Measurements from ENCODE around the gene PRUNE2. TPM values are rescaled to one million over a fixed set of nuclear protein-coding genes. Genes with fewer than 3 reads are reported as not detected.

The PRUNE2 gene
- total and polyA plus RNA-seq, 2 of the 13 experiments (the other 11 are each of a cell fraction or from before 2014, with no cell fraction given), result 0.02 TPM; not detected in 1

DNA sequence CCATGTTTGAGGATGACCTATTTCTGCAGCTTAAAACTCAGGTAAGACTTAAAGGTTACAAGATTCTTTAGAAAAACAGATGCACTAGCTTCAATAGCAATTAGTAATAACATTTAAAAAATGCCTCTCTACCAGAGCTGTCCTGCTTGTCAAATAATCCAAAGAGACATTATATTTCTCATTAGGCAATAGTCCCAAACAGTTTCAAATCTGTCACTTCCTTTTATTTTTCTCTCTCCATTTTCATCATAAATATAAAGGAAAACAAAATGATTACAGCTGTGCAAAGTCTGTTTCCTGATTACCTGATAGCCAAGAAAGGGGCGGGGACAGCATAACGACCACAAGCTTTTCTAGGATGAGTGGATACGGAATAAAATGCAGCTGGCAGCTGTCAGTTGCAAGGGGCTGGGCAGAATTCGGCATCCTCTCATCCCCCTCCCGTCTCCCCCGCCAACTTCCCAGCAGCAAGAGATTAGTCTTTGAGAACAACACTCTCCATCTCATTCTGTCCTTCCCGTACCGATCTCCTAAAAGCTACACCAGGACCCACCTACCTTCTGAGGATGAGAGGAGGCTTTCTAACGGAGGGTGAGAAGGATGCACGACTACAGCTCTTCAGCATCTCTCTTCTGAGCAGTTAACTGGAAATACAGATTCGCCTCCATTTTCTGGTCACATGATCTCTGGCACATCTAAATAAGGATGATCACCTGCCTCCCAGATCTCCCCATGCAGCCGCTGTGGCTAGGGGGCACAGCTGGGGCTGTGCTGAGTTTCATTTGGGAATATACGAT is 214.2 kb downstream of the PRUNE2 start:
- DNase-seq (ENCODE audit: low spot score) (no peak), FAIRE-seq (no peak), ATAC-seq (no peak)
- peaks cover 0 to 8% of the 10 kb centered on the region in 2 experiments; a peak in 1 of 5 replicates for H3K27me3 ChIP-seq (ENCODE audit: control insufficient read depth in 1 of 2, insufficient read depth in 2 of 2, low read length in 2 of 2)
- ChIA-PET CTCF (ENCODE audit: low intra/inter-chr PET ratio, low total read pairs) (no interaction called here), POLR2A (no interaction called here)
- H4K20me1 ChIP-seq (ENCODE audit: insufficient read depth, low read length), result no peaks in the 10 kb centered on the region
- H3K9me3 ChIP-seq (ENCODE audit: low read length), result no peaks in the 10 kb centered on the region
- H3K79me2 ChIP-seq (ENCODE audit: insufficient read depth, low read length), result no peaks in the 10 kb centered on the region
- under 1% methylated on average over 13 of the region's 13 CpGs for WGBS (ENCODE audit: low lambda C conversion rate)
- in situ Hi-C loops (cut with HindIII; ENCODE audit: extremely low pct_ligation_motif_present, low pct_unique_long_range_greater_than_20kb), result no loop called here
- no peak overlapping the region for H3K4me3 ChIP-seq (replicated peaks in 1 of 3; ENCODE audit: insufficient read depth in 1 of 3, low read depth in 2 of 3, low read length in 3 of 3)
- intact Hi-C loops (cut with micrococcal nuclease; ENCODE audit: unreplicated experiment), result no loop called here
- H3K36me3 ChIP-seq (replicated peaks in 1 of 2; ENCODE audit: control insufficient read depth in 1 of 2, insufficient read depth in 2 of 2, low read length in 2 of 2), result no peaks in the 10 kb centered on the region
- H3K9ac ChIP-seq (ENCODE audit: insufficient read depth, low read depth, low read length), result no peak overlapping the region
- H3K4me2 ChIP-seq (ENCODE audit: low read depth, low read length), result no peak overlapping the region
- BruUV-seq (replicated peaks), result no TSS peak
- no peak overlapping the region for H3K27ac ChIP-seq (ENCODE audit: extremely low read length, insufficient read depth, low read length)
- H3K4me1 ChIP-seq (ENCODE audit: insufficient read depth, low read length), result peaks cover 31% of the 10 kb centered on the region
- no peak overlapping the region for H2AFZ ChIP-seq (ENCODE audit: low read length)
- TF ChIP-seq, protein P1, sequence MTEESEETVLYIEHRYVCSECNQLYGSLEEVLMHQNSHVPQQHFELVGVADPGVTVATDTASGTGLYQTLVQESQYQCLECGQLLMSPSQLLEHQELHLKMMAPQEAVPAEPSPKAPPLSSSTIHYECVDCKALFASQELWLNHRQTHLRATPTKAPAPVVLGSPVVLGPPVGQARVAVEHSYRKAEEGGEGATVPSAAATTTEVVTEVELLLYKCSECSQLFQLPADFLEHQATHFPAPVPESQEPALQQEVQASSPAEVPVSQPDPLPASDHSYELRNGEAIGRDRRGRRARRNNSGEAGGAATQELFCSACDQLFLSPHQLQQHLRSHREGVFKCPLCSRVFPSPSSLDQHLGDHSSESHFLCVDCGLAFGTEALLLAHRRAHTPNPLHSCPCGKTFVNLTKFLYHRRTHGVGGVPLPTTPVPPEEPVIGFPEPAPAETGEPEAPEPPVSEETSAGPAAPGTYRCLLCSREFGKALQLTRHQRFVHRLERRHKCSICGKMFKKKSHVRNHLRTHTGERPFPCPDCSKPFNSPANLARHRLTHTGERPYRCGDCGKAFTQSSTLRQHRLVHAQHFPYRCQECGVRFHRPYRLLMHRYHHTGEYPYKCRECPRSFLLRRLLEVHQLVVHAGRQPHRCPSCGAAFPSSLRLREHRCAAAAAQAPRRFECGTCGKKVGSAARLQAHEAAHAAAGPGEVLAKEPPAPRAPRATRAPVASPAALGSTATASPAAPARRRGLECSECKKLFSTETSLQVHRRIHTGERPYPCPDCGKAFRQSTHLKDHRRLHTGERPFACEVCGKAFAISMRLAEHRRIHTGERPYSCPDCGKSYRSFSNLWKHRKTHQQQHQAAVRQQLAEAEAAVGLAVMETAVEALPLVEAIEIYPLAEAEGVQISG (CRISPR knock-in tag; IDR thresholded peaks at IDR 0.05), result no peak
- TF ChIP-seq MAFK (conservative IDR thresholded peaks at IDR 0.05 in 1 of 2, IDR thresholded peaks at IDR 0.05 in 1 of 2; ENCODE audit: low read length in 2 of 2), result no peak
- TF ChIP-seq, protein P2, sequence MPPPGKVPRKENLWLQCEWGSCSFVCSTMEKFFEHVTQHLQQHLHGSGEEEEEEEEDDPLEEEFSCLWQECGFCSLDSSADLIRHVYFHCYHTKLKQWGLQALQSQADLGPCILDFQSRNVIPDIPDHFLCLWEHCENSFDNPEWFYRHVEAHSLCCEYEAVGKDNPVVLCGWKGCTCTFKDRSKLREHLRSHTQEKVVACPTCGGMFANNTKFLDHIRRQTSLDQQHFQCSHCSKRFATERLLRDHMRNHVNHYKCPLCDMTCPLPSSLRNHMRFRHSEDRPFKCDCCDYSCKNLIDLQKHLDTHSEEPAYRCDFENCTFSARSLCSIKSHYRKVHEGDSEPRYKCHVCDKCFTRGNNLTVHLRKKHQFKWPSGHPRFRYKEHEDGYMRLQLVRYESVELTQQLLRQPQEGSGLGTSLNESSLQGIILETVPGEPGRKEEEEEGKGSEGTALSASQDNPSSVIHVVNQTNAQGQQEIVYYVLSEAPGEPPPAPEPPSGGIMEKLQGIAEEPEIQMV (CRISPR knock-in tag; IDR thresholded peaks at IDR 0.05; ENCODE audit: low read depth), result no peak
- TF ChIP-seq, protein P3, sequence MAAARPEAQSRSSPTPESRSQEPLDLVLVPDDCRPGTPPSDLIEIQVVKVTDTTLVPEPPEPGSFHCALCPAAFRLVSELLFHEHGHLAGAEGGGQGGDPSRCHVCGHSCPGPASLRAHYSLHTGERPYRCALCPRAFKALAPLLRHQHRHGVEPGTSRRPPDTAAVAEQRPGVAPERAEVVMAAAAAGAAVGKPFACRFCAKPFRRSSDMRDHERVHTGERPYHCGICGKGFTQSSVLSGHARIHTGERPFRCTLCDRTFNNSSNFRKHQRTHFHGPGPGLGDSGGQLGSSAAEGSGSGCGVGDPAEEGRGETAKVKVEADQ (CRISPR knock-in tag; IDR thresholded peaks at IDR 0.05; ENCODE audit: borderline replicate concordance), result no peak
- TF ChIP-seq, protein P4, sequence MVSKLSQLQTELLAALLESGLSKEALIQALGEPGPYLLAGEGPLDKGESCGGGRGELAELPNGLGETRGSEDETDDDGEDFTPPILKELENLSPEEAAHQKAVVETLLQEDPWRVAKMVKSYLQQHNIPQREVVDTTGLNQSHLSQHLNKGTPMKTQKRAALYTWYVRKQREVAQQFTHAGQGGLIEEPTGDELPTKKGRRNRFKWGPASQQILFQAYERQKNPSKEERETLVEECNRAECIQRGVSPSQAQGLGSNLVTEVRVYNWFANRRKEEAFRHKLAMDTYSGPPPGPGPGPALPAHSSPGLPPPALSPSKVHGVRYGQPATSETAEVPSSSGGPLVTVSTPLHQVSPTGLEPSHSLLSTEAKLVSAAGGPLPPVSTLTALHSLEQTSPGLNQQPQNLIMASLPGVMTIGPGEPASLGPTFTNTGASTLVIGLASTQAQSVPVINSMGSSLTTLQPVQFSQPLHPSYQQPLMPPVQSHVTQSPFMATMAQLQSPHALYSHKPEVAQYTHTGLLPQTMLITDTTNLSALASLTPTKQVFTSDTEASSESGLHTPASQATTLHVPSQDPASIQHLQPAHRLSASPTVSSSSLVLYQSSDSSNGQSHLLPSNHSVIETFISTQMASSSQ (IDR thresholded peaks at IDR 0.05; ENCODE audit: low read depth), result no peak
- TF ChIP-seq, protein P4 (CRISPR knock-in tag; IDR thresholded peaks at IDR 0.05; ENCODE audit: borderline replicate concordance), result no peak
- no peak for TF ChIP-seq NR2F2 (IDR thresholded peaks at IDR 0.05; ENCODE audit: borderline replicate concordance, low read depth)
- TF ChIP-seq ZBTB42 (CRISPR knock-in tag; IDR thresholded peaks at IDR 0.05), result no peak
- TF ChIP-seq, protein P5, sequence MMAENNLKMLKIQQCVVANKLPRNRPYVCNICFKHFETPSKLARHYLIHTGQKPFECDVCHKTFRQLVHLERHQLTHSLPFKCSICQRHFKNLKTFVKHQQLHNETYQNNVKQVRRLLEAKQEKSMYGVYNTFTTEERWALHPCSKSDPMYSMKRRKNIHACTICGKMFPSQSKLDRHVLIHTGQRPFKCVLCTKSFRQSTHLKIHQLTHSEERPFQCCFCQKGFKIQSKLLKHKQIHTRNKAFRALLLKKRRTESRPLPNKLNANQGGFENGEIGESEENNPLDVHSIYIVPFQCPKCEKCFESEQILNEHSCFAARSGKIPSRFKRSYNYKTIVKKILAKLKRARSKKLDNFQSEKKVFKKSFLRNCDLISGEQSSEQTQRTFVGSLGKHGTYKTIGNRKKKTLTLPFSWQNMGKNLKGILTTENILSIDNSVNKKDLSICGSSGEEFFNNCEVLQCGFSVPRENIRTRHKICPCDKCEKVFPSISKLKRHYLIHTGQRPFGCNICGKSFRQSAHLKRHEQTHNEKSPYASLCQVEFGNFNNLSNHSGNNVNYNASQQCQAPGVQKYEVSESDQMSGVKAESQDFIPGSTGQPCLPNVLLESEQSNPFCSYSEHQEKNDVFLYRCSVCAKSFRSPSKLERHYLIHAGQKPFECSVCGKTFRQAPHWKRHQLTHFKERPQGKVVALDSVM (CRISPR knock-in tag; IDR thresholded peaks at IDR 0.05), result no peak

Data from HepG2 (cell line).